HG03442 (cell line): ENCODE measurements around the gene SLC34A3.

ENCODE experiments used
- ATAC-seq: cut with Tn5 transposase; IDR thresholded peaks from one replicate; pipeline ENCODE4 v1.9.1; 2021; ENCODE audit warnings: mild to moderate bottlenecking, moderate library complexity; ENCODE audit not compliant: unreplicated experiment

Gene SLC34A3

DNA sequence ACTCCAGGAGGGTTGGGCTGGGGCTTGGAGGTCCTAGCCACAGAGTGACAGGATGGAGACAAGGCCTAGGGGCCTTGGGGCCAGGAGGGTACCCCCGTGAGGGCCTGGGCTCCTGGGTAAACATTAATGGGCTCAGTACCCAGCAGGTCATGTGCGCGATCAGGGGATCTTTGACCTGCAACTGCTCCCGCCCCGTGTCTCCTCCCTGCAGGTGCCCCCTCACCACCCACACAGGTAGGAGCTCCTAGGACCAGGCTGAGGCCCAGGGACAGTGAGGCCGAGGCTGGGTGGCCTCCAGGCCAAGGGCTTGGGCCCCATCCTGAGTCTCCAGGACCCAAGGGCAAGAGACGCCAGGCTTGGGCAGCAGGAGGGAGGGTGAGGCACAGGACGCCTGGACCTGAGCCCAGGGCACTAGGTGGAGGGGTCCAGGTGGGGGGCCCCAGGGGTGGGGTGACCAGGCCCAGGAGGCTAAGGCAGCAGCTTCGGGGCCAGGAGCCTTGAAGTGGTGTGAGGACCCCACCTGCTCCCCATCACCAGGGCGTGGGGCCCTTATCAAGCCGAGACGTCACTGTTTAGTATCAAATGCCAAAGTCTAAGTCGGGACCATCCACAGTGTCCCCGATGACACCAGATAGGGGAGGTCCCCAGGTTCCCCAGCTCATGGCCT, at the start of gene SLC34A3:
TSS of gene SLC34A3 (plus strand) at position 197 of the 667 bp plus-strand sequence. CDS start 802 bp downstream, outside the sequence.
- no peak for ATAC-seq

DNA sequence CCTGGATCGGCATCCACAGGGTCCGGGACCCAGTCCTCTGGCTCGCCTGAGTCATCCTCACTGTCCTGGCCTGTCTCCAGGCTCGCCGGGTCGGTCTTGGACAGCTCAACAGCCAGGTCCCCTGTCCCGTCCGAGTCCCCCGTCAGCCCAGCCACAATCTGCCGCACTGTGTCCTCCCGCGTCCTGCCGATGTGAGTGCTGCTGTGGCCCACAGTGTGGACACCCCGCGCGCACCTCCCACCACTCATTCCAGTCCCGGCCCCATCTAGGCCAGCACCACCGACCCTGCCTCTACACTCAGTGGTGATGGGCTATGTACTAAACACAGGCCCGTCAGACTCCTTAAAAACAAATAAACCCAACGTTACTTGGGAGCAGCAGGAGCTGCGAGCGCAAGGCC, 49.0 kb upstream of the SLC34A3 start:
- no peak for ATAC-seq

DNA sequence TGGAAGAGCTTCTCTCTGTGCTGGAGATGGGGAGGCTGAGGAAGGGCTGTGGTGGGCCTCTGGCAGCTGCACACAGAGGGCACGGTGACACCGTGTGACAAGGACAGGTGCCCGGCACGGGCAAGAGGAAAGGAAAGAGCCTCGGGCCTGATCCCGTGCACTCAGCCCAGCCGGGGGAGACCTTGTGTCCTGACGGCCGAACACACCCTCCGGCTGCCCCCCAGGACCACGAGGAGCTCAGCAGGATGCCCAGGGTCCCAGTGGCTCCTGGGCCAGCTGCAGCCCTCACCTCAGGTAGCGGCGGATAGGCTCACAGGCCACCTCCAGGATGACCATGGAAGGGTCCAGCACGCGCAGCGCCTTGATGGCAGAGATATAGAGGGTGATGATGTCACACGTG, 47.9 kb upstream of the SLC34A3 start:
- no peak for ATAC-seq

DNA sequence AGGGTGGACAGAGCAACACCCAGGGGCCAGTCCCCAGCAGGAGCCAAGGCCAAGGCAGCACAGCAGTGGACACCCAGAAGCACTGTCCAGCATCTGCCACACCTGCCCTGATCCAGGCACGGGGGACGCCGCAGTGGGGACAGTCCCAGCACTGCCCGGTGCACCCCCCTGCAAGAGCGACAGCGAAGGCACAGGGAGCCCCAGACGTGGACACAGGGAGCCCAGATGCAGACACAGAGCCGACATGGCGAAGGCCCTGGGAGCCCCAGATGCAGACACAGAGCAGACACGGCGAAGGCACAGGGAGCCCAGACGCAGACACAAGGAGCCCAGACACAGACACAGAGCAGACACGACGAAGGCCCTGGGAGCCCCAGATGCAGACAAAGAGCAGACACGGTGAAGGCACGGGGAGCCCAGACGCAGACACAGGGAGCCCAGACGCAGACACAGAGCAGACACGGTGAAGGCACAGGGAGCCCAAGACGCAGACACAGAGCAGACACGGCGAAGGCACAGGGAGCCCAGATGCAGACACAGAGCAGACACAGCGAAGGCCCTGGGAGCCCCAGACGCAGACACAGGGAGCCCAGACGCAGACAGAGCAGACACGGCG, 46.6 kb upstream of the SLC34A3 start:
- no peak for ATAC-seq

DNA sequence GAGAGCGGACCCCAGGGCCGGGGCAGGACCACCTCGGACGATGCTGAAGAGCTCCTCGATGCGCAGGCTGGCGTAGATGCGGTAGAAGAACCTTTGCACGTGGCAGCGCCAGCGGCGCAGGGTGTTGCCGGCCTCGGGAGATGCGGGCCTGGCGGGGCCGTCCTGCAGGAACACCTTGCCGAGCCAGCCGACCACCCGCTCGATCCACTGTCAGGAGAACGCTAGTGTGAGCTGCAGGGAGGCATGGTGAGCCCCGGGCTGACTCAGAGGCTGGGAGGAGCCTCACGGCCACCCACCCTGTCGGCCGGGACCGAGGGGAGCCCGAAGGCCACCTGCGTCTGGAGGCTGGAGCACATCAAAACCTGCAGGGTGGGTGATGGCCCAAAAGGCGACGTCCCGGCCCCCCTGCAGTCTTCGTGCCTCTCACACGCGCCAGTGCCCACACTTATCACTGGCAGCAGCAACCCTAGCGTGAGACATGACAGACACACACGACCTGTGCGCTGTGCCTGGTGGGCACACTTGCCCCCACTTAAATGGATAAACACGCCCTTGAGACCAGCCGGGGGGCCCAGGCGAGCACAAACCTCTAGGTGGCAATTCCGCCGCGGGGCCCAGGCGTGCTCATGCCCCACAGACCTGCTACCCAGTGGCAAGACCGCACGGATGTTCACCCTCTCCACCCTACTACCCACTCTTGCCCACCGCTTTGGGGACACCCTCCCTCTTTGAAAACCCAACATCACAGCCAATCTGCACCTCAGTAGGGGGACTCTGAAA, 45.6 kb upstream of the SLC34A3 start:
- no peak for ATAC-seq

DNA sequence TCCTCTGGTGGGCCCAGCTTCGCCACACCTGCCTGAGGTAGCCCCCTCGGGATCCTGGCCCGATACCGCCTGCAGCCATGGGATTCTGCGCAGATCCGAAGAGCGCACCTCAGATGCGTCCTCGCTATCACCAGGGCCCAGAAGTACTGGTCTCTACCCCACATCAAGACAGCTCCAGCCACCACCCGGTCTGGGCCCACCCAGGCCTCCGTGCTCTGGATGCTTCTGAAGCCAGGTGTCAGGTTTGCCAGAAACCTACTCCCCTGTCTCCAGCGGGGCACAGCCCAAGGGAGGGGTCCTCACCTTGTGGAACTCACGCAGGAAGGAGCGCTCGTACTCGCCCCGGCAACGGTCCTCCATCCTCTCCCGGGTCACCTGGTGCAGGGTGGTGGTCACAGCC, 44.8 kb upstream of the SLC34A3 start:
- no peak for ATAC-seq

DNA sequence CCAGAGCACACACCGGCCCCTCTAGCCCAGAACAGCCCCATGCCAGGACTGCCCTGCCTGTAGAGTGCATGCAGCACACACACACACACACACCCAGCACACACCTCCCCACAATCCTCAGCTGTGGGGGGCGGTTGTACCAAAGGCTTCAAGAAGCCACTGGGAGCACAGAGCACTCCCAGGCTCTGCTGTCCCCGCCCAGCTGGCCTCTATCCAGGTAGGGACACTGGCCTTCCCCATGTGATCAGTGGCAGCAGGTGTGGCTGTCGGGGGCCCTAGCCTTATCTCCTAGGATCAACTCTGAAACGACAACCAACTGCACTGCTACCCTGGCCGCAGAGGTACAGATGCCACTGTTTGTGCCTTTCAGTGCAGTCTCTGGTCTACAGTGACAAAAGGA, 44.3 kb upstream of the SLC34A3 start:
- ATAC-seq = no peak

DNA sequence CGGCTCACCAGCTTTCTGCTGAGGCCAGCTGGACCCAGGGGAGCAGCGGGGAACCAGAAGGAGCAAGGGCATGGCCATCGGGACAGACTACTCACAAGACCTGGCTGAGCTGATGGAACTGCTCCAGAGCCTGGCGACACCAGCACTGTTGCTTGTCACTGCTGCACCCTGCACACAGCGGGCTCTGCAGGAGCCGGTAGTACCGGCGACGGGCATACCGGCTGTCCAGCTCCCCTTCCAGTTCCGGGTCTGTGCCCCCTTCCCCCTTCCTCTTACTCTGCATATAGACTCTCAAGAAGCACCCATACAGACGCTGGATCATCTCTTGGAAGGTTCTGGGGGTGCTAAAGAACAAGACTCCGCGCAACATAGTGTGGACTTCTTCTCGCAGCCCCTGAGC, 43.3 kb upstream of the SLC34A3 start:
- no peak for ATAC-seq

DNA sequence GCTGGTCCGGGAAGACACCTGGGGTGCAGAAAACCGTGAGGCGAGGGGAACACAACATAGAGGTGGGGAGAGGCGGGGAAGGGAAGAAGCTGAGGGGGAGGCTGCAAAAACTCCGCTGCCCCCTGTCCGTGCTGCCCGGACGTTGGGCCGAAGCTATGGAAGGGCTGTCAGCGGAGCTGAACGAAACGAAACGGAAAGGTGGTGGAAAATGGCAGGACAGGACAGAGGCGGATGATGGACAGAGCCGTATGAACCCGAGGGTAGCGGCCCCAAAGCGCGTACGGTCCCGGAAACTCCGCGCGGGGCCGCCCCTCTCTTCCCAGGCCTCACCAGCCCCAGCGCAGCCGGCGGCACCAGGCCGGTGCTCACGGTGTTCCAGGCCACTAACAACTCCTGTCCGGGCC, 42.6 kb upstream of the SLC34A3 start:
- ATAC-seq = no peak

DNA sequence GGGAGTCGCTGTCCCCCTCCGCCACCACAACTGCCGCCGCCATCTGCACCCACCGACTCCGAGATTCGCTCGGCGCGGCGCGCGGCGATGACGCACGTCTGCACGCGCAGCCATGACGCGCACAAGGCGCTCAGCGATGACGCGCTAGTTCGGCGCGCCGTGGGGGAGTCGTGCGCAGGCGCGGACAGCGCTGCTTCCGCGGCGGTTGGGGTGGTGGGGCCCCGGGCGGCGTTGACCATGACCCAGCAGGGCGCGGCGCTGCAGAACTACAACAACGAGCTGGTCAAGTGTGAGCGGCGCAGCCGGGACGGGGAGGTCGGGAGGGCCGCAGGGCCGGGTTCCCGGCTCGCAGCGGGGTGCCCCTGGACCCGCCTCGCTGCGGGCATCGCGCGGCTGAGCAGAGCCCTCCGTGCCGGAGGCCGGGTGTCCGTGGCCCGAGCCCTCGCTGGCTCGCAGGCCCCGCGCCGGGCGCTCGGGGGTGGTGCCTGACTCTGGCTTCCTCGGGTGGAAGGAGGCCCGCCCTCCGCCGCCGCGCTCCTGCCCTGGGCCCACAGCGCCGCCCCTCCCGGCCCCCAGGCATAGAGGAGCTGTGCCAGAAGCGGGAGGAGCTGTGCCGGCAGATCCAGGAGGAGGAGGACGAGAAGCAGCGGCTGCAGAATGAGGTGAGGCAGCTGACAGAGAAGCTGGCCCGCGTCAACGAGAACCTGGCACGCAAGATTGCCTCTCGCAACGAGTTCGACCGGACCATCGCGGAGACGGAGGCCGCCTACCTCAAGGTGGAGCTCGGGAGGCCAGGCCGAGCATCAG, 42.0 kb upstream of the SLC34A3 start, which contains the start of the genes ANAPC2 and SSNA1:
TSS of gene ANAPC2 (minus strand) at position 71 of the 807 bp plus-strand sequence. CDS start at position 43, 28 bp downstream.
TSS of gene SSNA1 (plus strand) at position 187 of the 807 bp plus-strand sequence. CDS start at position 238, 51 bp downstream.
- ATAC-seq = peak; percentile 75

DNA sequence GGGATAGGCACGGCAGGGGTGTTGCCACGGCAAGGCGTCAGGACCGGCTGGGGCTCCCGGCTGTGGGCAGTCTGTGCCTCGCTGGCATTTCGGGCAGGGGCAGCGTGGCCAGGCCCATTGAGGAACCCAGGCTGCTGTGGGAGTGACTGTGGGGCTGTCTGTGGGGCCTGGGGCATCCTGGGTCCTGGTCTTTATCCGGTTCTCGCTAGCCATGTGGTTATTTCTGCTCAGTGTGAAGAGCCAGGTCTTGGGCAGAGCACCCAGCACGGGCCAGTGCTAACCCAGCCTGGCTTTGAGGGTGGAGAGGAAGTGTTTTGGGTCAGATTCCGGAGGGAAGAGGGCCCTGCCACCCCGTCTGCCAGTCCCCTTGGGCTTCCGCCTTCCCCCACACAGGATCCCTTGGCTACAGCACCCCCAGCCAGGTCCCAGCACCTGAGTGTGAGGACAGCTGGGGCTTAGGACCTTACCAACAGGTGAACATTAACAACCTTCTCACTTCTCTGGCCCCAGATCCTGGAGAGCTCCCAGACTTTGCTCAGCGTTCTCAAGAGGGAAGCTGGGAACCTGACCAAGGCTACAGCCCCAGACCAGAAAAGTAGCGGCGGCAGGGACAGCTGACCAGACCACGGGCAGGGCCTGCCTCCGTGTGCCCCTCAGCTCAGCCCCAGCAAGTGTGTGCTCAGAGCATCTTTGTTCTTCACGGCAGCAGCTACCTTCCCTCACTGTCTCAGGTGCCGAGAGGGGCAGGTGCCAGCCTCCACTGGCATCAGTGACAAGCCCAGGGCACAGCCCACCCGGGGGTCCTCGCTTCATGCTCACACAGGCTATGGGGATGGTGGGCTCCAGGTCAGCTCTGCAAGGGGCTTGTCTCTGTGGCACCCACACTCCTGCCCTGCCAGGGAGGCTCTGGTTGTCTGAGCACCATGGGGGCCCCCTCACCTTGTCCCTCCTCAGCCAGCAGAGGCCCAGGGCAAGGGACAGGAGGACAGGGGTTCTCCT, 41.1 kb upstream of the SLC34A3 start:
- no peak for ATAC-seq

DNA sequence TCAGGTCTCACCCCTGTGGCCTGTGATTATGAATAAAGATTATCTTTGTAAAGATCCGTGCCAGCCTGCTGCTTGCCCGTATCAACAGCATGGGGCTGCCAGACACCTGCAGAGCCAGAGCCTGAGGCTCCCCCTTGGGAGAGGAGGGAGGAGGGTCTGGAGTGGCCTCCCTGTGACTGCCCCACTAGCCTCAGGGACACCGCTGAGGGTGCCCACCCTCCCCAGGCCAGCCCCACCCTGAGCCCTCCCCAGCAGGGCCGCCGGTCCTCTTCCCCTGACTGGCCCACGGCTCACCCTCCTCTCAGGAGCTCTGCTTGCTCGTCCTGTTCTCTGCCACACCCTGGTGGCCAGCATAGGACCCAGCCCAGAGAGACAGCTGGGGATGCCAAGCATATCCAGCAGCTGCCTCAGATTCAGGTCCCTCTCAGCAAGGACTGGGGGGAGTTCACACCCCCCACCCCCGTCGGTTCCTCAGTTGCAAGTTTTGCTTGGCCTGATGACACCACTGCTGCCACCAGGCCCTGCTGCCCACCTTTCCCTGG, 40.3 kb upstream of the SLC34A3 start:
- no peak for ATAC-seq

DNA sequence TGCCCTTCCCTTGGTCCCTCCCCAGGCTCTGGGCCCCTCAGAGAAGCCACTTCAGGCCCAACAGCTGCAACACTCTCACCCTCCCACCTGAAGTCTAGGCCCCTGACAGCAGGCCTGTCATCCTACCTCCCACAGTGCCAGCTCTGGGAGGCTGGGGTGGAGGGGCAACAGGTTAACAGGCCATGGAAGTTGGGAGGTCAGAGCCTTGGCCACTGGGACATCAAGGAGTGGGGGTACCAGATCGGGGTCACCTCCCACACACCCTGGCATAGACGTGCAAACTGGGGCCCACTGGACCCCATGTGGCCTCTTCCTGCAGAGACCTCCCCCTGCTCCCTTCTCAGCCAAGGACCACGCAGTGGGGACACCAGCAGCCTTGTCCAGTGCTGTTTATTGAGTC, 39.5 kb upstream of the SLC34A3 start:
- ATAC-seq = no peak

DNA sequence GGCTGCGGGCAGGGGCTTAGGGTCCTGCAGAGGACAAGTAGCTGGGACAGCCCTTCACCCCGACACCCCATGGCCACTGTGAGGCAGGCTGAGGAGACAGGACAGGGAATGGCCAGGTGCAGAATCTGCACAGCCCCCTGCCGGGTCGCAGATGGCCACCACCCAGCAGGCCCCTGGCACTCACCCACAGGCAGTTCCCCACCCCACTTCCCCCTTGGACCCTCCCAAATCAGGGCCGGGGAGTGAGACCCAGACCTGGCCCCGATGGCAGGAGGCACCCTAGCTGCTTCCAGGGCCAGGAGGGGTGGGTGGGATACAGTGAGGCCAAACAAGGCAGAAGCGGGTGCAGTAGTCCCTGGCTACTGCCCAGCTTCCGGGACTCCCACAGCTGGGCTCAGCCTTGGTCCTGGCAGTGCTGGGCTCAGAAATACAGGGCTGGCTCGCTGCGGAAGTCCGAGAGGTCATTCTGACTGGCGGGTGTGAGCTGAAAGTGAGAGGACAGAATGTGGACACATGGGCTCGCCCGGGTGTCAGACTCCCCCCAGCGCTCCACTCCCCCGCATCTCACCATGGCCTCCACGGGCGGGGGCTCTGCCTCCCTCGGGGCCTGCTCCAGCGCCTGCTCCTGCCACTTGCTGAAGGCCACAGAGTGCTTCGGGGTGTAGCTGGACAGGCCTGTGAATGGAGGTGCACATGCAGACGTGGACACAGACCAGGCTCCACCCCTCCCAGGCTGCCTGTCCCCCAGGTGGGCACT, 38.8 kb upstream of the SLC34A3 start:
- ATAC-seq = no peak

DNA sequence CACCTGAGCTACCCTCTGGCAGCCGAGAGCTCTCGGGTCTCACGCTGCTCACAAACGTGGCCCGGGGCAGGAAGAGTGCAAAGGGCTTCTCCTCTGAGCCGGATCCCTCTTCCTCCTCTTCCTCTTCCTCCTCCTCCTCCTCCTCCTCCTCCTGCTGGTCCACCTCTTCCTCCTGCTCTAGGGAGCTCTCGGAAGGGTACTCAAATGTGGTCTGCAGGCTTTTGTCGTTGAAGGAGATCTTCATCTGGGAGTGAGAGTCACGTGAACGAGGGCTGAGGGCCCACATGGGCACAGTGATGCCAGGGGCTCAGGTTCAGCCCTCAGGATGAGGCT, 38.3 kb upstream of the SLC34A3 start:
- ATAC-seq = no peak

DNA sequence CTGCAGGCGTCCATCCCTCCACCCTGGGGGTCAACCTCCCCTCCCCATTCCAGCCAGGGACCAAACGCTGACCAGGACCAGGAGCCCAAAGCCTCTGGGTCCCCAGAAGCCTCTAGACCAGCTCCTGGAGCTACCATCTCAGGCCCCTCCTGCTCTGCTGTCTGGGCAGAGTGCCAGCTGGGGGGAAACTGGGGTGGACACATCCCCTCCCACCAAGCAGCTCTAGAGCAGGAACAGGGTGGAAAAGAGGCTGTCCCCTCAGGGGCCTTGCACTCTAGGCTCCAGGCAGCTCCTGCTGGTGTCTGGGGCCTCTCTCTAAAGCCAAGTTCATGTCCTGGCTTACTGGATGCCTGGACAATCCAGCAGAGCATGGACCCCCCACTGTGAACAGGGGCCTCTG, 37.8 kb upstream of the SLC34A3 start:
- no peak for ATAC-seq

DNA sequence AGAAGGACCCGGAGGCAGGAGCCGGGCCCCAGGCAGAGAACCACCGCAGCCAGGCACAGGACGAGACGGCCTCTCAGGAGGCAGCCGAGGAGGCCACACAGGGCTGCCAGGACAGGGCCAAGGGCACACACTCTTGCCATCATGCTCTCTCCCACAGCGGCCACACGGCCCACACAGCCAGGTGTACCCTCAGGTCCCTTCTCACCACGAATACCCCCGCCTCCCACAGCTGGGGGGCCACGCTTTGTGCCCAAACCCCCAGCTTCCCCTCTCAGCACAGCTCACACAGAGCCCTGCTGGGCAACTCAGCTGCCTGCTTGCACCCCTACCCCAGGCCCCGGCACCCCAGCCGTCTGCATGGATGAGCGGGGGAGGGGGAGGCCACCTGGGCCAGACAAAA, 36.9 kb upstream of the SLC34A3 start:
- ATAC-seq = no peak

DNA sequence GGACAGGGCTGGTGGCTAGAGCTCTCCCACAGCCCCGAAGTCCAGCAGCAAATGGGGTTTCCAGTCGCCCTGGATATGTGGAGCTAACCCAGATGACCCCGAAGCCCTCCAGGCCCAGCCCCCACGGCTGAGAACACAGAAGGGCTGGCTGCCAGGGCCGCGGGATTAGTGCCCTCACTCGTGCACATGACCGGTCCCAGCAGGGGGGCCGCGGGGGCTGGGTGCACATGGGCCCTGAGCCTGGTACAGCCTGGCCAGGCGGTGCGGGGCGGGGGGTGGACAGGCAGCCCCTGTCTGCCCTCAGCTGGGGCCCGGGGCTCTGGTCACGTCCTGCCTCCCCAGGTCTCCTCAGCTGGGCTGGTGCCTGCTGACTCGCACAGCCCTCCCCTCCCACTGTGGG, 36.3 kb upstream of the SLC34A3 start:
- no peak for ATAC-seq

DNA sequence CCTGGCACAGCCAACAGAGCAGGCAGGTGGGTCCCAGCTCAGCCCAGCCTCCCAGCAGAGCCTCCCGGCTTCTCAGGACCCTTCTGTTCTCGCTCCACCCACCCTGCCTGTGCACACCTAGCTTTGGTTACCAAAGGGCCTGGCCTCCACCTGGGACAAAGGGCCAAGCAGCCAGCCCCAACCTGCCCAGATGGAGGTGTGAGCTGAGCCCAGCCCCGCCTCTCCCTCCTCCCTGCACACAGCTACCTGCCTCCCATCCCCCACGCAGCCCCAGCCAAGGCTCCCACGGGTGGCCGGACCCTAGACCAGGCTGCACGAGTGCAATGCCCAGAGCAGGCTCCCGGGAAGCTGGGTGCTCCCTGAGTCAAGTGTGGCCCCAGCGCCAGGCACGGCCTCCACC, 35.8 kb upstream of the SLC34A3 start:
- no peak for ATAC-seq
